Subcutaneous abdominal adipose tissue (tissue), 5 donors: ENCODE data around the gene DIPK1B.
A peak's percentile ranks its signal among the peaks of the same experiment; 100 is the strongest.

Experiments used
- H3K27ac ChIP-seq: one replicate; pipeline ENCODE4 v1.7.0; 2013; ENCODE audit warnings: low read depth, mild to moderate bottlenecking, inconsistent platforms, low read length, moderate library complexity
- H3K27me3 ChIP-seq, 5 donors: one replicate each; pipeline ENCODE4 v1.7.0; 2013; ENCODE audit warnings: low read length in 5 of 5, inconsistent platforms in 1 of 5; ENCODE audit not compliant: control insufficient read depth in 5 of 5, insufficient read depth in 4 of 5
- H3K36me3 ChIP-seq, 5 donors: one replicate each; pipeline ENCODE4 v1.7.0; 2013; ENCODE audit warnings: low read length in 5 of 5; ENCODE audit not compliant: control insufficient read depth in 5 of 5, insufficient read depth in 5 of 5
- H3K4me1 ChIP-seq, 5 donors: one replicate each; pipeline ENCODE4 v1.7.0; 2013; ENCODE audit warnings: low read length in 5 of 5, mild to moderate bottlenecking in 3 of 5, moderate library complexity in 1 of 5; ENCODE audit not compliant: control insufficient read depth in 5 of 5, insufficient read depth in 5 of 5
- H3K4me3 ChIP-seq, 5 donors: one replicate each; pipeline ENCODE4 v1.7.0; 2013; ENCODE audit warnings: low read length in 5 of 5, low read depth in 1 of 5
- H3K9ac ChIP-seq, 5 donors: one replicate each; pipeline ENCODE4 v1.7.0; 2013; ENCODE audit warnings: low read length in 5 of 5, mild to moderate bottlenecking in 4 of 5, moderate library complexity in 3 of 5
- H3K9me3 ChIP-seq, 5 donors: one replicate each; pipeline ENCODE4 v1.7.0; 2013; ENCODE audit warnings: low read length in 5 of 5; ENCODE audit not compliant: control insufficient read depth in 5 of 5
- donor health status: healthy.
- donor health status: healthy.
- donor health status: healthy.
- donor health status: healthy.
- donor health status: healthy.

Gene DIPK1B

GRCh38 chr9:136725612-136726011 is 13.2 kb downstream of the DIPK1B start:
- Histone ChIP-seq H3K9ac (peak overlapping the region in 1 of 5 donors; percentile 0), H3K9me3 (no peaks in the 10 kb centered on the region), H3K4me3 (peak overlapping the region in 3 of 5 donors; percentile 93 to 98 (median 98)), H3K27ac (peak overlapping the region; percentile 81), H3K4me1 (peaks cover 11 to 79% (median 67%) of the 10 kb centered on the region in 5 donors), H3K27me3 (no peaks in the 10 kb centered on the region), H3K36me3 (peaks cover 0 to 59% (median 48%) of the 10 kb centered on the region in 5 donors)

DNA sequence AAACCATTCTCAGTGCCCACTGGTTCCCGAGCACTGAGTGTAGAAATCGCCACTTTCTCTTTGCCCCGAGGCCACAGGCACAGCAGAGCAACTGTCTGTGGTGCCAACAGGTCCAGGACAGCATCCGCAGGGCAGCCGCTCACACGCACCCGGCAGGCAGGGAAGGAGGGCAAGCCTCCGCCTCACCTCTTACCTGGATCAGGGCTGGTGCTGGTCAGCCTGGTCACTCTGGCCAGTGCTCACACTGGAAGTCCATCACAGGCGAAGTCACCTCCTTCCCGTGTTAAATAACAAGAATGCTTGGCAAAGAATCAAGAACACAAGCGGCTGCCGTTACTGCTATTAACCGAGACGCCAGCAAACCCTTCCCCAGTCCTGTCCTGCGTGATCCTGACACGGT is 13.7 kb downstream of the DIPK1B start:
- Histone ChIP-seq H3K27me3 (no peaks in the 10 kb centered on the region), H3K9ac (peak overlapping the region in 4 of 5 donors; percentile 31 to 88 (median 61)), H3K9me3 (no peaks in the 10 kb centered on the region), H3K36me3 (peaks cover 0 to 56% (median 48%) of the 10 kb centered on the region in 5 donors), H3K4me3 (peak overlapping the region; percentile 90 to 98 (median 97)), H3K27ac (peak overlapping the region; percentile 81), H3K4me1 (peaks cover 11 to 74% (median 62%) of the 10 kb centered on the region in 5 donors)

DNA sequence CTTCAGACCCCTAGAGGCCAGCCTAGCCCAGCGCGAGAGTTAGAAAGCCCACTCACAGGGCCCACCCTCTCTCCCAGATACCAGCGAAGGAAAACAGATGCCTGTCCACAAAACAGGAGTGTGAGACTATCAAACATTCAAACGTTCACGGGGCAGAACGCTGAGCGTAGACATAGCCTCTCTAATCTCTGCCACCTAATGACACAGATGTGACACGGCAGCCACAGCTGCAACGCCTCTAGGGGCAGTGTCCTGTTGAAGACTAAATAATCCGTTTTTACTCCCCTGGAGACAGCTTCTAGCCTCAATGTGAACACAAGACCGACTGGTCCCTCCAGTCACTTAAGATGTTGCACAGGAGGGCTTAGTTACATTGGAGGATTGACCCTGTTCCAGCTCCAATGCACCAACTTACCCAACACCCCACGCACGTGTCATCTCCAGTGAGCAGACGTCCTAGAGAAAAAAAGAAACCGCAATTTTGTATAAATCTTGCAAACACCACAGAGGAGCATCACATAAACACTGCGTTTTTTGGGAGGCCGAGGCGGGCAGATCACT is 14.3 kb downstream of the DIPK1B start:
- no peaks in the 10 kb centered on the region for H3K27me3 ChIP-seq
- no peaks in the 10 kb centered on the region for H3K9me3 ChIP-seq
- H3K27ac ChIP-seq = peak overlapping the region; percentile 81
- H3K9ac ChIP-seq = peak overlapping the region; percentile 31 to 88 (median 73)
- H3K4me3 ChIP-seq = peak overlapping the region; percentile 90 to 98 (median 97)
- peaks cover 0 to 50% (median 44%) of the 10 kb centered on the region in 5 donors for H3K36me3 ChIP-seq
- peaks cover 11 to 68% (median 56%) of the 10 kb centered on the region in 5 donors for H3K4me1 ChIP-seq

- H3K27me3 ChIP-seq = no peaks in the 10 kb centered on the region
- peak overlapping the region in 4 of 5 donors; percentile 70 to 88 (median 82) for H3K9ac ChIP-seq
- peak overlapping the region; percentile 81 for H3K27ac ChIP-seq
- peak overlapping the region in 4 of 5 donors; percentile 93 to 98 (median 98) for H3K4me3 ChIP-seq
- peaks cover 11 to 55% (median 42%) of the 10 kb centered on the region in 5 donors for H3K4me1 ChIP-seq
- no peaks in the 10 kb centered on the region for H3K9me3 ChIP-seq
- peaks cover 0 to 36% (median 32%) of the 10 kb centered on the region in 5 donors for H3K36me3 ChIP-seq
These were observed 15.7 kb downstream of the DIPK1B start for GRCh38 chr9:136728080-136728547.

GRCh38 chr9:136728548-136729123 is 16.3 kb downstream of the DIPK1B start:
- no peaks in the 10 kb centered on the region for H3K9me3 ChIP-seq
- peak overlapping the region in 4 of 5 donors; percentile 74 to 98 (median 96) for H3K4me3 ChIP-seq
- peak overlapping the region in 4 of 5 donors; percentile 70 to 86 (median 80) for H3K9ac ChIP-seq
- peak overlapping the region; percentile 30 for H3K27ac ChIP-seq
- peaks cover 0 to 31% (median 27%) of the 10 kb centered on the region in 5 donors for H3K36me3 ChIP-seq
- peaks cover 0 to 3% (median 0%) of the 10 kb centered on the region in 5 donors for H3K27me3 ChIP-seq
- H3K4me1 ChIP-seq = peaks cover 11 to 49% (median 37%) of the 10 kb centered on the region in 5 donors

- Histone ChIP-seq H3K4me3 (peak overlapping the region in 4 of 5 donors; percentile 74 to 98 (median 96)), H3K4me1 (peaks cover 11 to 45% (median 37%) of the 10 kb centered on the region in 5 donors), H3K27ac (no peak overlapping the region), H3K9ac (peak overlapping the region in 4 of 5 donors; percentile 24 to 83 (median 74)), H3K9me3 (no peaks in the 10 kb centered on the region), H3K27me3 (peaks cover 0 to 4% (median 0%) of the 10 kb centered on the region in 5 donors), H3K36me3 (peaks cover 0 to 26% (median 22%) of the 10 kb centered on the region in 5 donors)
These were observed 16.8 kb downstream of the DIPK1B start for GRCh38 chr9:136729144-136729543.

DNA sequence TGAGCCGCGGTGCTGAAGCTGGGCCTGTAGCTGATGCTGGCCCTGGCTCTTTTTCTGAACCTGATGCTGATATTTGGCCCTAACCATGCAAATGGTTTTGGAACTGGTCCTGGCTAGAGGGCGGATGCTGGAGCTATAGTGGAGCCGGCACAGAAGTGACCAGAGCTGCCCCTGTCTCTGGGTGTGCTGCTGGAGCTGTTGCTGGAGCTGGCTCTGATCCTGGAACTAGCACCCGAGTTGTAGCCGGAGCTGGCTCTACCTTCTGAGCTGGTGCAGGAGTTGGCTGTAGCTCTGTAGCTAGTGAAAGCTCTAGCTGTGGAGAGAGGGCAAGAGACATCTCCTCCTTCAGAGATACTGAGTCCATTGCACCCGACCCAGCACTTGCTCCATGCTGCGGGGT is 17.6 kb downstream of the DIPK1B start:
- Histone ChIP-seq H3K9ac (no peak overlapping the region), H3K4me1 (peaks cover 11 to 43% (median 37%) of the 10 kb centered on the region in 5 donors), H3K4me3 (no peak overlapping the region), H3K27ac (no peak overlapping the region), H3K9me3 (no peaks in the 10 kb centered on the region), H3K27me3 (peaks cover 0 to 4% (median 0%) of the 10 kb centered on the region in 5 donors), H3K36me3 (peaks cover 0 to 18% (median 17%) of the 10 kb centered on the region in 5 donors)

GRCh38 chr9:136732444-136733178 is 20.2 kb downstream of the DIPK1B start:
- no peak overlapping the region for H3K4me3 ChIP-seq
- peaks cover 0 to 17% (median 14%) of the 10 kb centered on the region in 5 donors for H3K4me1 ChIP-seq
- peaks cover 0 to 4% (median 0%) of the 10 kb centered on the region in 5 donors for H3K27me3 ChIP-seq
- H3K9me3 ChIP-seq = no peaks in the 10 kb centered on the region
- no peak overlapping the region for H3K27ac ChIP-seq
- H3K9ac ChIP-seq = no peak overlapping the region
- H3K36me3 ChIP-seq = no peaks in the 10 kb centered on the region

GRCh38 chr9:136733611-136734010 is 21.2 kb downstream of the DIPK1B start:
- no peak overlapping the region for H3K9ac ChIP-seq
- no peaks in the 10 kb centered on the region for H3K36me3 ChIP-seq
- H3K27ac ChIP-seq = no peak overlapping the region
- peaks cover 0 to 12% (median 10%) of the 10 kb centered on the region in 5 donors for H3K4me1 ChIP-seq
- H3K9me3 ChIP-seq = no peaks in the 10 kb centered on the region
- no peak overlapping the region for H3K4me3 ChIP-seq
- H3K27me3 ChIP-seq = peaks cover 0 to 4% (median 0%) of the 10 kb centered on the region in 5 donors
